Naive thymus-derived CD8-positive, alpha-beta T cell (primary cell): Measurements from ENCODE around the gene PPT2. TPM values are rescaled to one million over a fixed set of nuclear protein-coding genes. Genes with fewer than 3 reads are reported as not detected.

Experiments used
- ATAC-seq, 2 donors: fragments of 150-1000 bp; cut with Tn5 transposase in 1 of 2; sonication (Bioruptor Pico), chemical (Tn5 transposase) in 1 of 2; 1 replicate in 1 of 2; 2 replicates in 1 of 2; pipeline ENCODE4 v1.10.0; 2021; ENCODE audit warnings: mild to moderate bottlenecking in 2 of 2, moderate library complexity in 2 of 2
- POLR2A ChIA-PET: fragments of 350-600 bp; sonication (Branson Sonifier 250); formaldehyde crosslinking; loops from one replicate; lab custom pipeline; 2021; ENCODE audit warnings: antibody characterized with exemption; lab: Charles Lee
- DNase-seq, 10 donors: peaks; one replicate each; pipeline versions ENCODE4 v3.0.0 to v3.0.0-alpha.2; 2020 to 2022
- H3K27ac Mint-ChIP-seq, 10 donors: one replicate each; pipeline ENCODE4 v1.8.0; 2020 to 2022; ENCODE audit warnings: mild to moderate bottlenecking in 10 of 10, mixed read lengths in 10 of 10, moderate library complexity in 4 of 10, inconsistent platforms in 1 of 10
- H3K27me3 Mint-ChIP-seq, 5 donors: one replicate each; pipeline ENCODE4 v1.8.0; 2021 to 2022; ENCODE audit warnings: mixed read lengths in 5 of 5
- H3K36me3 Mint-ChIP-seq, 3 donors: one replicate each; pipeline ENCODE4 v1.8.0; 2020 to 2022; ENCODE audit warnings: mixed read lengths in 3 of 3, mild to moderate bottlenecking in 2 of 3, inconsistent platforms in 1 of 3
- H3K4me1 Mint-ChIP-seq, 4 donors: one replicate each; pipeline ENCODE4 v1.8.0; 2021 to 2022; ENCODE audit warnings: mixed read lengths in 4 of 4
- H3K4me3 Mint-ChIP-seq, 10 donors: one replicate each; pipeline ENCODE4 v1.8.0; 2020 to 2022; ENCODE audit warnings: mild to moderate bottlenecking in 10 of 10, mixed read lengths in 10 of 10, moderate library complexity in 6 of 10, inconsistent platforms in 1 of 10
- H3K9me3 Mint-ChIP-seq, 9 donors: one replicate each; pipeline ENCODE4 v1.8.0; 2020 to 2022; ENCODE audit warnings: mixed read lengths in 9 of 9, mild to moderate bottlenecking in 3 of 9, inconsistent platforms in 1 of 9, moderate library complexity in 1 of 9
- polyA plus RNA-seq, 3 donors: library from polyadenylated mRNA; unstranded; fragments of 300-500 nt; fragmentation: Illumina TruSeq; gene quantifications; one replicate each; pipeline ENCODE4 v1.2.3, GENCODE V29; 2021
- total RNA-seq, 8 experiments: library from RNA in 2 of 8; stranded (reverse) in 2 of 8; gene quantifications; one replicate each; pipeline ENCODE4 v1.2.3 and lab custom pipeline; 2021 to 2026

The PPT2 gene
- total and polyA plus RNA-seq, 5 experiments from 2014 or later, result 17.3 to 23.1 (median 20.6) TPM

DNA sequence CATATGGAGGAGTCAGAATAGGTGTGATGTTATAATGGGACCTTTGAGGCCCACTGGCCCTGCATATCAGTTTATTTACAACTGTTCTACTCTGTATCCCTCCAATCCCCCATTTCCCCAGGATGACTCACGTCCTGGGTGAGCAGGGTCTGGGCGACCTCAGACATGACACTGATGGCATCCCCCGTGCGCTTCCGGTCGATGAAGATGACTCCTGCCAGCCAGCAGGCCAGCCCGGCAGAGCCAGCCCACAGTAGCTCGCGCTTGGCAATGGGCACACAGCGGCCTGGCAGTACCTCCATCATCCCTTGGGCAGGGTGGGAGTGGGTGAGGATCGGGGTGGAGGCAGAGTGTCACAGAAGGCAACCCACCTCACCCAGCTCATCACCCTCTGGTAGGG, 16.4 kb downstream of the PPT2 start:
- Mint-ChIP-seq H3K27me3 (no peaks in the 10 kb centered on the region), H3K4me1 (peaks cover 31 to 60% (median 39%) of the 10 kb centered on the region in 4 donors), H3K36me3 (peaks cover 0 to 44% (median 5%) of the 10 kb centered on the region in 3 donors), H3K9me3 (no peaks in the 10 kb centered on the region), H3K27ac (peak overlapping the region in 1 of 10 donors; percentile 39), H3K4me3 (no peak overlapping the region)
- ATAC-seq (no peak), DNase-seq (peak in 1 of 10 donors; percentile 11)
- POLR2A ChIA-PET, result interaction anchor here (0.5 to 1.8 kb wide), 2 partner anchors 25 to 27 kb away, joined by 4 to 5 read pairs; no protein-coding TSS in a partner anchor

DNA sequence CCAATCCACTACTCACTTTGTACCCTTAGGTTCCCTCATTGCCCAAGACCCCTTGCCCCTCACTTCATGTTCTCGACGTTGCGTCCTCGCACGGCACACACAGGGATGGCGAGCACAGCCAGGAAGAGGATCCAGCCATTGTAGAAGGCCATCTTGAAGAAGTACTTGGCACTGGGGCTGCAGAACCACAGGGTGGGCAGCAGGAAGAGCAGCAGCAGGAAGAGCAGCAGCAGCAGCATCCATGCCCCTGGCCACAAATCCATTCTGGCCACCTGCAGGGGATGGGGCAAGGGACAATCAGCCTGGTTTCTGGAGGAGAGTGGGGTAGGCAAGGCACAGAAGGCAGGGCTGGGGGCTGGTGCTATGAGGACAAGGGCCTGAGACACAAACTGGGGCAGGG, 17.3 kb downstream of the PPT2 start:
- Mint-ChIP-seq H3K9me3 (no peaks in the 10 kb centered on the region), H3K4me3 (peak overlapping the region in 1 of 10 donors; percentile 12), H3K36me3 (peaks cover 0 to 38% (median 5%) of the 10 kb centered on the region in 3 donors), H3K27me3 (no peaks in the 10 kb centered on the region), H3K27ac (peak overlapping the region in 4 of 10 donors; percentile 12 to 57 (median 46)), H3K4me1 (peaks cover 36 to 64% (median 43%) of the 10 kb centered on the region in 4 donors)
- ATAC-seq (no peak), DNase-seq (no peak)
- POLR2A ChIA-PET, result no interaction called here

GRCh38 chr6:32173051-32173727, 19.2 kb downstream of the PPT2 start:
- Mint-ChIP-seq H3K9me3 (no peaks in the 10 kb centered on the region), H3K4me3 (peak overlapping the region in 8 of 10 donors; percentile 19 to 97 (median 53)), H3K27ac (peak overlapping the region; percentile 18 to 87 (median 70)), H3K36me3 (peaks cover 0 to 26% (median 5%) of the 10 kb centered on the region in 3 donors), H3K27me3 (no peaks in the 10 kb centered on the region), H3K4me1 (peaks cover 45 to 74% (median 59%) of the 10 kb centered on the region in 4 donors)
- ATAC-seq, result no peak
- POLR2A ChIA-PET, result interaction anchor here (0.7 to 2.2 kb wide), 4 partner anchors 15 to 45 kb away, joined by 3 to 6 read pairs (median 3); partner anchors contain the start of gene ATF6B
- DNase-seq, result peak in 2 of 10 donors; percentile 13 to 41

DNA sequence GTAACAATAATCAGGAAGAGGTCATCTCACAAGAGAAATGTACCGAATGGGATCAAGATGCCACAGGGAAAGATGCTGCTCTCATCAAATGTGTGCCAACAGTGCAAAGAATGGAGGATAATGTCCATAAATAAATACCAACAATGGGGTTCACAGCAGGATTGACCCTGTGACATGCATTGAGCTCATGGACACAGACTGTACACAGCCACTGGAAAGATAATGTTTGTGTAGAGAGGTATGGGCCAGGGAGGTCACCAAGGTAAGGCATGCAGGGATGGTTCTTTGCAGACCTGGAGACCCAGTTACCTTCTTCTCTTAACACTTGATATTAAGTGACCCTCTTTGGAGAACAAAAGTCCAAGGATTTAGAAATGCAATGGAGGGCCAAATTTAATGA, 20.5 kb downstream of the PPT2 start:
- H3K36me3 Mint-ChIP-seq, result peaks cover 0 to 23% (median 5%) of the 10 kb centered on the region in 3 donors
- peak overlapping the region in 7 of 10 donors; percentile 15 to 99 (median 52) for H3K27ac Mint-ChIP-seq
- DNase-seq (peak in 1 of 10 donors; percentile 24), ATAC-seq (no peak)
- no peaks in the 10 kb centered on the region for H3K27me3 Mint-ChIP-seq
- POLR2A ChIA-PET, result interaction anchor here (1.0 to 2.2 kb wide), 3 partner anchors 12 to 45 kb away, joined by 3 to 6 read pairs (median 4); no protein-coding TSS in a partner anchor
- peak overlapping the region in 9 of 10 donors; percentile 56 to 100 (median 93) for H3K4me3 Mint-ChIP-seq
- H3K9me3 Mint-ChIP-seq, result no peaks in the 10 kb centered on the region
- H3K4me1 Mint-ChIP-seq, result peaks cover 51 to 76% (median 68%) of the 10 kb centered on the region in 4 donors

- Mint-ChIP-seq H3K4me3 (peak overlapping the region; percentile 80 to 100 (median 93)), H3K36me3 (peaks cover 0 to 23% (median 4%) of the 10 kb centered on the region in 3 donors), H3K4me1 (peaks cover 48 to 75% (median 74%) of the 10 kb centered on the region in 4 donors), H3K9me3 (no peaks in the 10 kb centered on the region), H3K27ac (peak overlapping the region; percentile 38 to 99 (median 84)), H3K27me3 (no peaks in the 10 kb centered on the region)
- peak in 1 of 10 donors; percentile 38 for DNase-seq
- ATAC-seq, result no peak
- POLR2A ChIA-PET, result no interaction called here
These were observed 21.4 kb downstream of the PPT2 start for GRCh38 chr6:32175322-32175710.

DNA sequence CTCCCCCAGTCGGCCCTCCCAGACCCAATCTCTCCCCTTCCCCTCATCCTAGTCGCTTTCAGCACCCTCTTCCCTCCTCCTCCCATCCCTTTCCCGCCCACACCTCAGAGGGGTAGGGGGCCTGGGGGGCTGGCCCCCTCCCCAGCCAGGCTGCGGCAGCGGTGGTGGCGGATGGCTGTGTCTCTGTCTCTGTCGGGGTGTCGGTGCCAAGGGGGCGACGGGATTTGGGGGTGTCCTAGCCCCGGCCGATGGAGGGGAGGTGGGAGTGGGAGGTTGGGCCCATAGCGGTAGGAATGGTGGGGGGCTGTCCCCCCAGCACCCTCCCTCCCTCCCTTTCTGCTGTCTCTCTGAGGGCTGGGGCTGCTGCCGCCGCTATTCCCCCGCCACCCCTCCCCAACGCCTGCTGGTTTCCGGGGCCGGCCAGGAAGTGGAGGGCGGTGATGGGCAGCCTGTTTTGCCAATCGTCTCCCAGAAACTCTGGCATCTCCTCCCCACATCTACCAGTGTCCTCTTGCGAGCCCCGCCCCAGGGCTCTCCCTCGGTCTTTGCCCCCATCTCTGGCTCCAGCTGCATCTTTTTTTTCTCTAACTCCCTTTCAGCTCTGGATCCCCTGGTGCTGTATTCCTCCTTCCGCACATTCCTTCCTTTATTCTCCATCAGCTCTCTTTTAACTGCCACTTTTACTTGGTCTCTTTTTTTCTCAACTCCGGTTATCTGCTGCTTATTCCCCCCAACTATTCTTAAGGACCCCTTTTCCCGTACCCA, 22.0 kb downstream of the PPT2 start, which contains the start of gene AGPAT1:
TSS of gene AGPAT1 (minus strand) at position 374 of the 765 bp plus-strand sequence. CDS start 4,588 bp downstream, outside the sequence.
- peak; percentile 90 to 98 (median 96) for DNase-seq
- Mint-ChIP-seq H3K9me3 (no peaks in the 10 kb centered on the region), H3K4me3 (peak within 1 kb of the TSS; percentile 88 to 100 (median 94)), H3K36me3 (peaks cover 0 to 26% (median 4%) of the 10 kb centered on the region in 3 donors), H3K4me1 (peaks cover 52 to 80% (median 77%) of the 10 kb centered on the region in 4 donors), H3K27ac (peak within 1 kb of the TSS; percentile 95 to 100 (median 98)), H3K27me3 (no peaks in the 10 kb centered on the region)
- POLR2A ChIA-PET, result interaction anchor here (0.7 to 9.4 kb wide), 7 partner anchors 12 to 795 kb away, joined by 3 to 303 read pairs (median 9); partner anchors contain the start of genes ATF6B, DXO, EGFL8 and FKBPL
- ATAC-seq, result peak; percentile 42 to 46

DNA sequence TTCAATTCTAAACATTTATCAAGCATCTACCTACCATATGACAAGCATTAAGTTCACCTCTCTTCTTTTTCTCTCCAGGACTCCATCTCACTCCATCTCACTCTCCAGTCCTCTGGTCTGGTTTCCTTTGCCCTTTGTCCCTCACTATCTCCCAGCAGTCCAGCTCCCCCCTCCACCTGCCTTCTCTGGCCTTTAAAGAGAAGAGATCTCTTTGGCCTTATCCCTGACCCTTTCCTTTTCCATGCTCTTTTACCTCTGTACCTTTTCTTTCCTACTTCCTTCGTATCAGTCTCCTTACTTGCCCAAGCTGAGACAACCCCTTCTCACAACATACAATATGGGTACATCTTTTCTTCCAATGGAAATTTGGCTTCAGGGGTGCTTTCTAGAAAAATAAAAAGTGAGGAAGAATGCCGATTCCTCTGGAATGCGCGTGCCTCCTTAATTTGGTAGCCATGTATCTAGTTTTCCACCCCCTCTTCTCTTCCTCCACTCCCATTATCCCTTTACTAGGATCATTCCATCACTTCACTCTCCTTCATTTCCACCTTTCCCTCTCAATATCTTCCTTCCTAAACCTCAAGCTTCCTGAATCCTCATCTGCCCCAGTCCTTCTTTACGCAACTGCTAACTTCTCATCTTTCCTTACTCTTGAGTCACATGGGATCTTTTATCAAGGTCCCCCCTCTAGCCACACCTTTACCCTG, 22.7 kb downstream of the PPT2 start:
- H3K27ac Mint-ChIP-seq, result peak overlapping the region; percentile 95 to 100 (median 98)
- DNase-seq (peak in 1 of 10 donors; percentile 7), ATAC-seq (no peak)
- H3K4me1 Mint-ChIP-seq, result peaks cover 49 to 78% (median 76%) of the 10 kb centered on the region in 4 donors
- no peaks in the 10 kb centered on the region for H3K27me3 Mint-ChIP-seq
- peaks cover 0 to 30% (median 4%) of the 10 kb centered on the region in 3 donors for H3K36me3 Mint-ChIP-seq
- POLR2A ChIA-PET, result interaction anchor here (0.7 to 9.4 kb wide), 9 partner anchors 13 to 795 kb away, joined by 3 to 303 read pairs (median 9); partner anchors contain the start of genes ATF6B, DXO, EGFL8 and FKBPL
- H3K9me3 Mint-ChIP-seq, result no peaks in the 10 kb centered on the region
- H3K4me3 Mint-ChIP-seq, result peak overlapping the region; percentile 88 to 100 (median 94)

DNA sequence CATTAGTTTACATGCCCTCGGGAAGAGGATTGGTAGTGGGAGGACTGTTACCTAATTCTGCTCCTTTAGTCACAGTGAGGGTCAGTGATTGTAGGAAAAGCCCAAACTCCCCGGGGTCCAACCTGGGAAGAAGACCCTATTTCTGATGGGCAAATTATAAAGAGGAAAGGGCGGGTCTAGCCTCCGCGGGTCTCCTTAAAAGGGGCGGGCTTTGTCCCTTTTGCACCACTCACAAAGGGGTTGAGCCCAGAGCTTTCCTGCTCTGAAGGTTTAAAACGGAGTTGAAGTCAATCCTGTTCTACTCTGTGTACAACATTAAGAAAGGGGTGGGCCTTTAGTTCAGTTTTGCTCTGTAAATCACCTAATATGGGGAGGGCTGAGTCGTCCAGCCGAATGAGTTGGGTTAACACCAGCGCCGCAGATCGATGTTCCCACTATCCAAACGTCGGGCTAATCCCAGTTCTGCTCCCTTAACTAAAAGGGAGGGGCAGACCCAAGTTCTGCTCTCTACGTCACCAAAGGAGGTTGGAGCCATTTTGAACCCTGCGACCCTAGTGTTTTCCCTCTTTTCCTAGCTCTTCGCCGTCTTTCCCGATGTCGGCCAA, 23.3 kb downstream of the PPT2 start:
- Mint-ChIP-seq H3K4me1 (peaks cover 49 to 84% (median 76%) of the 10 kb centered on the region in 4 donors), H3K9me3 (no peaks in the 10 kb centered on the region), H3K4me3 (peak overlapping the region; percentile 88 to 100 (median 94)), H3K27ac (peak overlapping the region; percentile 95 to 100 (median 98)), H3K27me3 (no peaks in the 10 kb centered on the region), H3K36me3 (peaks cover 0 to 36% (median 4%) of the 10 kb centered on the region in 3 donors)
- peak; percentile 3 to 7 for ATAC-seq
- peak in 2 of 10 donors; percentile 34 to 69 for DNase-seq
- POLR2A ChIA-PET, result interaction anchor here (0.7 to 9.4 kb wide), 8 partner anchors 13 to 795 kb away, joined by 3 to 303 read pairs (median 10); partner anchors contain the start of genes ATF6B, EGFL8, FKBPL and GPSM3

GRCh38 chr6:32177788-32178546, 24.0 kb downstream of the PPT2 start, which contains the start of gene RNF5:
TSS of gene RNF5 (plus strand) at chr6:32178405. CDS start at chr6:32178512, 107 bp downstream.
- peak within 1 kb of the TSS; percentile 95 to 100 (median 98) for H3K27ac Mint-ChIP-seq
- ATAC-seq, result peak; percentile 84 to 85
- H3K9me3 Mint-ChIP-seq, result no peaks in the 10 kb centered on the region

More at GRCh38 chr6:32177788-32178546, 24.0 kb downstream of the PPT2 start, which contains the start of gene RNF5:
- DNase-seq, result peak; percentile 81 to 99 (median 96)
- Mint-ChIP-seq H3K27me3 (no peaks in the 10 kb centered on the region), H3K36me3 (peaks cover 0 to 42% (median 4%) of the 10 kb centered on the region in 3 donors), H3K4me3 (peak within 1 kb of the TSS; percentile 88 to 100 (median 94)), H3K4me1 (peaks cover 45 to 84% (median 77%) of the 10 kb centered on the region in 4 donors)
- POLR2A ChIA-PET, result interaction anchor here (0.7 to 9.4 kb wide), 8 partner anchors 14 to 794 kb away, joined by 3 to 303 read pairs (median 10); partner anchors contain the start of genes ATF6B, EGFL8, FKBPL and GPSM3
